Caco-2 (cell line): ENCODE results near the gene SP2. TPM values are rescaled to one million over a fixed set of nuclear protein-coding genes. Genes with fewer than 3 reads are reported as not detected.

ENCODE experiments used
- BruUV-seq: library from RNA; stranded (reverse); fragments of 400-500 nt; replicated peaks from 2 replicates; lab custom pipeline; 2021; lab: Mats Ljungman, UMichigan
- CTCF ChIA-PET: fragments of 300-600 bp; sonication (Branson Sonifier 250); formaldehyde crosslinking; loops from one replicate; lab custom pipeline; 2022; ENCODE audit warnings: antibody characterized with exemption; lab: Charles Lee
- POLR2A ChIA-PET: fragments of 300-600 bp; sonication (Branson Sonifier 250); formaldehyde crosslinking; loops from one replicate; lab custom pipeline; 2022; ENCODE audit warnings: antibody characterized with exemption; lab: Charles Lee
- DNase-seq, 2 experiments: peaks; one replicate each; pipeline versions ENCODE4 v3.0.0 to v3.0.0-alpha.2; 2020 to 2022
- H3K27me3 ChIP-seq: replicated peaks from 2 replicates; pipeline ENCODE4 v1.6.0; 2011; ENCODE audit warnings: low read length; ENCODE audit not compliant: control insufficient read depth, insufficient read depth
- H3K36me3 ChIP-seq: 2 replicates; pipeline ENCODE4 v1.5.1; 2011; ENCODE audit warnings: low read length; ENCODE audit not compliant: control insufficient read depth, insufficient read depth
- H3K4me1 ChIP-seq: fragments of 250-450 bp; sonication (Bioruptor Pico); 2 replicates; pipeline ENCODE4 v1.5.1; 2020; ENCODE audit warnings: mild to moderate bottlenecking
- H3K4me3 ChIP-seq: 2 replicates; pipeline ENCODE4 v1.5.1; 2011; ENCODE audit warnings: low read depth, mild to moderate bottlenecking, control low read depth, low read length
- H3K9me3 ChIP-seq: fragments of 250-450 bp; sonication (Bioruptor Pico); 2 replicates; pipeline ENCODE4 v1.5.1; 2020; ENCODE audit warnings: mild to moderate bottlenecking, moderate library complexity
- H3K27ac Mint-ChIP-seq: one replicate; pipeline ENCODE4 v1.8.0; 2022; ENCODE audit warnings: mixed read lengths; ENCODE audit not compliant: unreplicated experiment
- H3K27me3 Mint-ChIP-seq: one replicate; pipeline ENCODE4 v1.8.0; 2022; ENCODE audit warnings: mixed read lengths; ENCODE audit not compliant: insufficient read depth, unreplicated experiment
- H3K36me3 Mint-ChIP-seq: one replicate; pipeline ENCODE4 v1.8.0; 2022; ENCODE audit warnings: mild to moderate bottlenecking, mixed read lengths; ENCODE audit not compliant: insufficient read depth, unreplicated experiment
- H3K4me1 Mint-ChIP-seq: one replicate; pipeline ENCODE4 v1.8.0; 2022; ENCODE audit warnings: low read depth, mixed read lengths; ENCODE audit not compliant: unreplicated experiment
- H3K4me3 Mint-ChIP-seq: one replicate; pipeline ENCODE4 v1.8.0; 2022; ENCODE audit warnings: mild to moderate bottlenecking, moderate library complexity, mixed read lengths; ENCODE audit not compliant: unreplicated experiment
- H3K9me3 Mint-ChIP-seq: one replicate; pipeline ENCODE4 v1.8.0; 2022; ENCODE audit warnings: mixed read lengths; ENCODE audit not compliant: unreplicated experiment
- CTCF ChIP-seq, 2 experiments: fragments of 200-600 bp in 1 of 2; IDR thresholded peaks; 1 replicate in 1 of 2; 2 replicates in 1 of 2; pipeline versions ENCODE4 v1.5.1 to v1.8.0; 2011 to 2022; ENCODE audit warnings: antibody characterized with exemption in 1 of 2, control low read depth in 1 of 2, inconsistent platforms in 1 of 2, low read depth in 1 of 2, low read length in 1 of 2, mild to moderate bottlenecking in 1 of 2, moderate library complexity in 1 of 2; ENCODE audit not compliant: insufficient read depth in 1 of 2, severe bottlenecking in 1 of 2, unreplicated experiment in 1 of 2
- intact Hi-C: fragments of 100-400 bp; cut with micrococcal nuclease; formaldehyde crosslinking; loops from one replicate; pipeline ENCODE4 v1.10.0; 2022; ENCODE audit not compliant: unreplicated experiment
- total RNA-seq: library from RNA; stranded (reverse); gene quantifications from 2 replicates; pipeline ENCODE4 v1.2.3, GENCODE V29; 2022

Gene SP2
- total RNA-seq, 1 experiment from 2014 or later = 25.2 TPM

DNA sequence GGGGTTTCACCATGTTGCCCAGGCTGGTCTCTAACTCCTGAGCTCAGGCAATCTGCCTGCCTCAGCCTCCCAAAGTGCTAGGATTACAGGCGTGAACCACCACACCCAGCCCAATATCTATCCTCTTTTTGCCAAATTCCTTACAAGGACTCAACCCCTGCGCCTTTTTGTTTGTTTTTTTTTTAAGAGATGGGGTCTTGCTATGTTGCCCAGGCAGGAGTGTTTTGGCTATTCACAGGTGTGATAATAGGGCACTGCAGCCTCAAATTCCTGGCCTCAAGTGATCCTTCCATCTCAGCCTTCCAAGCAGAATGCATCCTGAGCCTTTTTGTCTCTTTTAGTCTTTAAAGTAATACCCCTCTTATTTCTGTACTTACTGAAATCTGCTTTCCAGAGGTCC is 17.0 kb downstream of the SP2 start:
- ChIA-PET CTCF (interaction anchor here (1.0 kb wide), 1 partner anchor 28 kb away, joined by 3 read pairs; the partner anchor contains the start of gene PNPO), POLR2A (no interaction called here)
- Histone ChIP-seq H3K27me3 (no peaks in the 10 kb centered on the region), H3K9me3 (no peaks in the 10 kb centered on the region), H3K36me3 (no peaks in the 10 kb centered on the region), H3K4me3 (no peak overlapping the region), H3K4me1 (no peaks in the 10 kb centered on the region)
- Mint-ChIP-seq H3K4me1 (no peaks in the 10 kb centered on the region), H3K27me3 (no peaks in the 10 kb centered on the region), H3K36me3 (peaks cover 17% of the 10 kb centered on the region), H3K4me3 (no peak overlapping the region), H3K9me3 (no peaks in the 10 kb centered on the region), H3K27ac (no peak overlapping the region)
- no peak for TF ChIP-seq CTCF (IDR thresholded peaks at IDR 0.05; ENCODE audit: insufficient read depth in 1 of 2, low read depth in 1 of 2, low read length in 1 of 2, severe bottlenecking in 1 of 2, unreplicated experiment in 1 of 2)
- intact Hi-C loops = no loop called here
- no peak for DNase-seq
- no TSS peak for BruUV-seq

- no peak for TF ChIP-seq CTCF (IDR thresholded peaks at IDR 0.05; ENCODE audit: insufficient read depth in 1 of 2, low read depth in 1 of 2, low read length in 1 of 2, severe bottlenecking in 1 of 2, unreplicated experiment in 1 of 2)
- POLR2A ChIA-PET = no interaction called here
- BruUV-seq = no TSS peak
- Histone ChIP-seq H3K36me3 (no peaks in the 10 kb centered on the region), H3K4me3 (no peak overlapping the region), H3K4me1 (no peaks in the 10 kb centered on the region), H3K9me3 (no peaks in the 10 kb centered on the region), H3K27me3 (no peaks in the 10 kb centered on the region)
- Mint-ChIP-seq H3K27ac (no peak overlapping the region), H3K4me1 (no peaks in the 10 kb centered on the region), H3K27me3 (no peaks in the 10 kb centered on the region), H3K9me3 (no peaks in the 10 kb centered on the region), H3K36me3 (peaks cover 17% of the 10 kb centered on the region), H3K4me3 (no peak overlapping the region)
- no peak for DNase-seq
- intact Hi-C loops = no loop called here
- CTCF ChIA-PET = no interaction called here
These were observed 18.4 kb downstream of the SP2 start for GRCh38 chr17:47914306-47914948.

- Histone ChIP-seq H3K27me3 (no peaks in the 10 kb centered on the region), H3K9me3 (no peaks in the 10 kb centered on the region), H3K4me1 (no peaks in the 10 kb centered on the region), H3K36me3 (no peaks in the 10 kb centered on the region), H3K4me3 (no peak overlapping the region)
- TF ChIP-seq CTCF (IDR thresholded peaks at IDR 0.05; ENCODE audit: insufficient read depth in 1 of 2, low read depth in 1 of 2, low read length in 1 of 2, severe bottlenecking in 1 of 2, unreplicated experiment in 1 of 2) = no peak
- no TSS peak for BruUV-seq
- ChIA-PET POLR2A (no interaction called here), CTCF (no interaction called here)
- intact Hi-C loops = no loop called here
- peaks cover 20% of the 10 kb centered on the region for H3K36me3 Mint-ChIP-seq
- no peaks in the 10 kb centered on the region for H3K4me1 Mint-ChIP-seq
- H3K27ac Mint-ChIP-seq = no peak overlapping the region
- no peaks in the 10 kb centered on the region for H3K9me3 Mint-ChIP-seq
- H3K4me3 Mint-ChIP-seq = no peak overlapping the region
- H3K27me3 Mint-ChIP-seq = no peaks in the 10 kb centered on the region
- no peak for DNase-seq
These were observed 19.9 kb downstream of the SP2 start for GRCh38 chr17:47915776-47916398.
